HG03175 (cell line): Measurements from ENCODE around the gene SSH3.
"Not testable (repeated sequence)": the region's sequence is repeated elsewhere in the genome, so short reads cannot be mapped to it uniquely, and the experiment has no call there.

Experiments
- ATAC-seq: cut with Tn5 transposase; IDR thresholded peaks from one replicate; pipeline ENCODE4 v1.9.1; 2021; ENCODE audit warnings: mild to moderate bottlenecking, moderate library complexity; ENCODE audit not compliant: unreplicated experiment

SSH3 gene

GRCh38 chr11:67303132-67303834 lies at the start of gene SSH3:
SSH3 (plus strand) TSS chr11:67303530; CDS start chr11:67303626, 96 bp downstream.
- ATAC-seq, result no peak

GRCh38 chr11:67253872-67254624 lies 49.3 kb upstream of the SSH3 start:
- no peak for ATAC-seq

- no peak for ATAC-seq
Observed at GRCh38 chr11:67254798-67255197, 48.5 kb upstream of the SSH3 start.

GRCh38 chr11:67255353-67255752 lies 48.0 kb upstream of the SSH3 start:
- no peak for ATAC-seq

GRCh38 chr11:67255864-67256263 lies 47.5 kb upstream of the SSH3 start:
- ATAC-seq, result no peak

GRCh38 chr11:67256477-67257135 lies 46.7 kb upstream of the SSH3 start:
- no peak for ATAC-seq

- no peak for ATAC-seq
Observed at GRCh38 chr11:67260406-67260805, 42.9 kb upstream of the SSH3 start.

- not testable (repeated sequence) for ATAC-seq
Observed at GRCh38 chr11:67260885-67261639, 42.3 kb upstream of the SSH3 start.

GRCh38 chr11:67261640-67261945 lies 41.7 kb upstream of the SSH3 start:
- no peak for ATAC-seq

GRCh38 chr11:67261946-67262681 lies 41.2 kb upstream of the SSH3 start:
- ATAC-seq, result no peak

GRCh38 chr11:67262731-67263675 lies 40.3 kb upstream of the SSH3 start:
- no peak for ATAC-seq

GRCh38 chr11:67264260-67264659 lies 39.1 kb upstream of the SSH3 start:
- no peak for ATAC-seq

- no peak for ATAC-seq
Observed at GRCh38 chr11:67264877-67265632, 38.3 kb upstream of the SSH3 start.

- no peak for ATAC-seq
Observed at GRCh38 chr11:67265633-67266448, 37.5 kb upstream of the SSH3 start.

- no peak for ATAC-seq
Observed at GRCh38 chr11:67266449-67267187, 36.7 kb upstream of the SSH3 start, which contains the start of gene GRK2. GRK2 (plus strand) TSS chr11:67266473; CDS start chr11:67266700, 227 bp downstream.

GRCh38 chr11:67267188-67268080 lies 35.9 kb upstream of the SSH3 start:
- no peak for ATAC-seq
